Measurements from ENCODE around the gene SLC2A4RG.
A peak's percentile ranks its signal among the peaks of the same experiment; 100 is the strongest.
"Not testable (repeated sequence)": the region's sequence is repeated elsewhere in the genome, so short reads cannot be mapped to it uniquely, and the experiment has no call there.

Gene SLC2A4RG

DNA sequence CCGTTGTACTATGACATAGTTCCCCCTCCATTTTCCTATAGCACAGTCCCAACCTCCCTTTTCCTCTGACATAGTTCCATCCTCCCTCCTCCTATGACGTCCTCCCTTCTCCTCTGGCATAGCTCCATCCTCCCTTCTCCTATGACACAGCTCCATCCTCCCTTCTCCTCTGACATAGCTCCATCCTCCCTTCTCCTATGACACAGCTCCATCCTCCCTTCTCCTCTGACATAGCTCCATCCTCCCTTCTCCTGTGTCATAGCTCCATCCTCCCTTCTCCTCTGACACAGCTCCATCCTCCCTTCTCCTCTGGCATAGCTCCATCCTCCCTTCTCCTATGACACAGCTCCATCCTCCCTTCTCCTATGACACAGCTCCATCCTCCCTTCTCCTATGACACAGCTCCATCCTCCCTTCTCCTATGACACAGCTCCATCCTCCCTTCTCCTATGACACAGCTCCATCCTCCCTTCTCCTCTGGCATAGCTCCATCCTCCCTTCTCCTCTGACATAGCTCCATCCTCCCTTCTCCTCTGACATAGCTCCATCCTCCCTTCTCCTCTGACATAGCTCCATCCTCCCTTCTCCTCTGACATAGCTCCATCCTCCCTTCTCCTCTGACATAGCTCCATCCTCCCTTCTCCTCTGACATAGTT lies 16.5 kb upstream of the SLC2A4RG start:
- DNase-seq = not testable (repeated sequence)

DNA sequence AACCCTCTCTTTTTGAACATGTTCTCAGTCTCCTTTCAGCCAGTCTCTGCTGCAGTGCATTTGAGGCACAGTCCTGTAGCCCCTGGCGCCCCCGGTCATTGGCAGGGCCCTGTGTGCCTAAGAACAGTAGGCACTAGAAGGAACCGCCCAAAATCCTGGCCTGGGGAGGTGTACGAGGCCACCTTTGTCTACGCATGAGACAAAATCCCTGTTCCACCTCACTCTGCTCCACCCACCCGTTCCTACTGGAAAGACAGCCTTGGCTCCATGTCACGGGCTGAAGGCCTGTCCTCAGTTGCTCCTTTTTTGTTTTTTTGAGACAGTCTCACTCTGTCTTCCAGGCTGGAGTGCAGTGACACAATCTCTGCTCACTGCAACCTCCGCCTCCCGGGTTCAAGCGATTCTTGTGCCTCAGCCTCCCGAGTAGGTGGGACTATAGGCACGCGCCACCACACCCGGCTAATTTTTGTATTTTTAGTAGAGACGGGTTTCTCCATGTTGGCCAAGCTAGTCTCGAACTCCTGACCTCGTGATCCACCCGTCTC lies 9.3 kb upstream of the SLC2A4RG start:
- not testable (repeated sequence) for DNase-seq

DNA sequence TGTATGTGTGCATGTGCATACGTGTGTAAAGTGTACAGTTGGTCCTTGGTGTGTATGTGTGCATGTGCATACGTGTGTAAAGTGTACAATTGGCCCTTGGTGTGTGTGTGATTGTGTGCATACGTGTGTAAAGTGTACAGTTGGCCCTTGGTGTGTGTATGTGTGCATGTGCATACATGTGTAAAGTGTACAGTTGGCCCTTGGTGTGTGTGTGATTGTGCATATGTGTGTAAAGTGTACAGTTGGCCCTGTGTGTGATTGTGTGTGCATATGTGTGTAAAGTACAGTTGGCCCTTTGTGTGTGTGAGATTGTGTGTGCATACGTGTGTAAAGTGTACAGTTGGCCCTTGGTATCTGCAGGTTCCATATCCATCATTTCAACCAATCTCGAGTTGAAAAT lies 8.2 kb upstream of the SLC2A4RG start:
- no peak for DNase-seq

DNA sequence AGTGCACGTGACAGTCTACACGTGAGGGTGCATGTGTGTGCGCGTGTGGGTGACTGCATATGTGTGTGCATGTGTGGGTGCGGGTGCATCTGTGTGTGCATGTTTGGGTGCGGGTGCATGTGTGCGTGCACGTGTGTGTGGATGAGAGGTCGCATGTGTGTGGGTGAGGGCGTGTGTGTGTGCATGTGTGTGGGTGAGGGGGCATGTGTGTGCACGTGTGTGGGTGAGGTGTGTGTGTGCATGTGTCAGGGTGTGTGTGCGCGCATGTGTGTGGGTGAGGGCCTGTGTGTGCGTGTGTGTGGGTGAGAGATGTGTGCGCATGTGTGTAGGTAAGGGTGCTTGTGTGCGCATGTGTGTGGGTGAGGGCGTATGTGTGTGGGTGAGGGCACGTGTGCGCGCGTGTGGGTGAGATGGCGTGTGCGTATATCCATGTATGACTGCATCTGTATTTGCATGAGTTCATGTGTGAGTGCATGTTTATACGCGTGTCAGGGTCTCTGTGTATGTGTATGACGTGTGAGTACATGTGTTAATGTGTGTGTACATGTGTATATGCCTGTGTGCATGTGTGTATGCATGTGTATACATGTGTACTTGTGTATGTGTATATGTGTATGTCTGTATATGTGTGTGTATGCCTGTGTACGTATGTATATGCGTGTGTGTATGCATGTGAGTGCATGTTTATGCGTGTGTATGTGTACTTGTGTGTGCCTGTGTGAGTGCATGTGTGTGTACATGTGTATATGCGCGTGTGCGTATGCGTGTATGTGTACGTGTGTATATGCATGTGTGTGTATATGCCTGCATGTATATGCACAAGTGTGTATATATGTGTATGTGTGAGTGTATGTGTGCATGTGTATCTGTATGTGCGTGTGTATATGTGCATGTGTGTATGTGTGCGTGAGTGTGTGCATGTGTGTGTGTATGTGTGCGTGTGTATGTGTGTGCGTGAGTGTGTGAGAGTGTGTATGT lies 7.2 kb upstream of the SLC2A4RG start:
- no peak for DNase-seq

DNA sequence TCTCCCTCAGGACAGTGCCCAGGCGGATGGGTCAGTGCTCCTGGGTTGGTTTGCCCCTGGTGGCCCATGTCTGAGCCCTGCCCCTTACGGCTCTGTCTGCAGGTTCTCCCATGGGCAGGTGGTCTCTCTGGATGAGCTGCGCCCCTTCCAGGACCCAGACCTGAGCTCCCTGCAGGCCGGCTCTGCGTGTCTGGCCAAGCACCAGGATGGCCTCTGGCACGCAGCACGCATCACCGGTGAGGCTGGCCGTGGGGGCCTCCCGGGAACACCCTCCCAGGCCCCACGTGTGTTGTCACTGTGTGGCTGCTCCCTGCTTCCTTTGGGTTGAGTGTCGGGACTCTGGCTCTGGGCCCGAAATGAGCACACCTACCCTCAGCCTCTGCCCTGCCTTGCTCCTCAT lies 6.5 kb upstream of the SLC2A4RG start:
- no peak for DNase-seq

DNA sequence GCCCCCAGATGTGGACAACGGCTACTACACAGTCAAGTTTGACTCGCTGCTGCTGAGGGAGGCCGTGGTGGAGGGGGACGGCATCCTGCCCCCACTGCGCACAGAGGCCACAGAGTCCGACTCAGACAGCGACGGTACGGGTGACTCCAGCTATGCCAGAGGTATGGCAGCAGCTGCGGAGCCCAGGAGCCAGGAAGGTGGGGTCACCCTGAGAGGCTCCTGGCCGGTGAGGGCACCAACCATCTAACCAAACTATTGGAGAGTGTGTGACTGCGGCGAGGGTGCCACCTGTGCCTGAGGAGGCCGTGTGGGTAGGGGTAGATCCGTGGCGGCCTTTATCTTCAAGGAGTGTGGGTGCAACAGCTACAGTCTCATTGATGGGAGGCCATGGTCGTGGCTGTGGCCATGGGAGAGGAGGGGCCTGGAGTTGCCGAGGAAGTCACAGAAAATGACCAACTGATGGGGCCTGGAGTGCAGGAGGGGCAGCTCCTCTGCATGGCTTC lies 5.9 kb upstream of the SLC2A4RG start:
- DNase-seq = no peak

DNA sequence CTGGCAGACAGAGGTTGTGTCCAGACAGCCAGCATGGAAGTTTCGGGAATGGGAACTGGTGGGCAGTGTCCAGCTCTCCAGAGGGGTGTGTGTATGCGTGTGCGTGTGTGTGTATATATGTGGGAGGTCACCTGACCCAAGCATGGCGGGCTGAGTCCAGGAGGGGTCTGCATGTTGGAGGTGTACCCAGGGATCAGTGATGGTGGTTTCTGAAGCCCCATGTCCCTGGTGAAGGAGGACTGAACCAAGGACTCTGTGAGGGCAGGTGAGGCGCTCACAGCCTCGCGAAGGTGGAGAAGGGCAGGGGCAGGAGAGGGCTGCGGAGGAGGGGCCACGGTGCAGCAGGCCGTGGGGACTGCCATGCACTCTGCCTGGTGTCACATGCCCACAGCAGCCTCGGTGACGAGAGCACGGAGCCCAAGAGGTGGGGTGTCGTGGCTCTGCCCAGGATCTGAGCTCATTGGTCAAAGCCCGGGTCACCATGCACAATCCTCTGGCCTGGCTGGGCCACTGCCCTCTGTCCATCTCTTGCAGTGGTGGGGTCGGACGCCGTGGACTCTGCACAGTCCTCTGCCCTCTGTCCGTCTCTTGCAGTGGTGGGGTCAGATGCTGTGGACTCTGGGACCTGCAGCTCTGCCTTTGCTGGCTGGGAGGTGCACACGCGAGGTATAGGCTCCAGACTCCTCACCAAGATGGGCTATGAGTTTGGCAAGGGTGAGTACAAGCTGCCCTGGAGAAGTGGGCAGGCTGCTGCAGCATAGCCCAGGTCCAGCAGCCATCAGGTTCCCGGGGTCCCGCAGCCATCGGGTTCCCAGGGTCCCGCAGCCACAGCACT lies 5.2 kb upstream of the SLC2A4RG start:
- no peak for DNase-seq

DNA sequence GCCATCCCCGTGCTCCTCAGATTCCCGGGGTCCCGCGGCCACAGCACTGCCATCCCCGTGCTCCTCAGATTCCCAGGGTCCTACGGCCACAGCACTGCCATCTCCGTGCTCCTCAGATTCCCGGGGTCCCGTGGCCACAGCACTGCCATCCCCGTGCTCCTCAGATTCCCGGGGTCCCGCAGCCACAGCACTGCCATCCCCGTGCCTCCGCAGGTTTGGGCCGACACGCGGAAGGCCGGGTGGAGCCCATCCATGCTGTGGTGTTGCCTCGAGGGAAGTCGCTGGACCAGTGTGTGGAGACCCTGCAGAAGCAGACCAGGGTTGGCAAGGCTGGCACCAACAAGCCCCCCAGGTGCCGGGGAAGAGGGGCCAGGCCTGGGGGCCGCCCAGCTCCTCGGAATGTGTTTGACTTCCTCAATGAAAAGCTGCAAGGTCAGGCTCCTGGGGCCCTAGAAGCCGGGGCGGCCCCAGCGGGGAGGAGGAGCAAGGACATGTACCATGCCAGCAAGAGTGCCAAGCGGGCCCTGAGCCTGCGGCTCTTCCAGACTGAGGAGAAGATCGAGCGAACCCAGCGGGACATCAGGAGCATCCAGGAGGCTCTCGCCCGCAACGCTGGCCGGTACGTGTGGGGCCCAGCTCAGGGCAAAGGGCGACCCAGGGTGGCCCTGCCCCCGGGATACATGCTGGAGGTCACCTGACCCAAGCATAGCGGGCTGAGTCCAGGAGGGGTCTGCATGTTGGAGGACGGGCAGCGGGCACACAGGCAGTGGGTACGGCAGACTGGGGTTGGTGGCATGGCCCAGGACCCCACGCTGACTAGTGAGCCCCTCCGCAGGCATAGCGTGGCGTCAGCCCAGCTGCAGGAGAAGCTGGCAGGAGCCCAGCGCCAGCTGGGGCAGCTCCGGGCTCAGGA lies 4.4 kb upstream of the SLC2A4RG start:
- DNase-seq = no peak

DNA sequence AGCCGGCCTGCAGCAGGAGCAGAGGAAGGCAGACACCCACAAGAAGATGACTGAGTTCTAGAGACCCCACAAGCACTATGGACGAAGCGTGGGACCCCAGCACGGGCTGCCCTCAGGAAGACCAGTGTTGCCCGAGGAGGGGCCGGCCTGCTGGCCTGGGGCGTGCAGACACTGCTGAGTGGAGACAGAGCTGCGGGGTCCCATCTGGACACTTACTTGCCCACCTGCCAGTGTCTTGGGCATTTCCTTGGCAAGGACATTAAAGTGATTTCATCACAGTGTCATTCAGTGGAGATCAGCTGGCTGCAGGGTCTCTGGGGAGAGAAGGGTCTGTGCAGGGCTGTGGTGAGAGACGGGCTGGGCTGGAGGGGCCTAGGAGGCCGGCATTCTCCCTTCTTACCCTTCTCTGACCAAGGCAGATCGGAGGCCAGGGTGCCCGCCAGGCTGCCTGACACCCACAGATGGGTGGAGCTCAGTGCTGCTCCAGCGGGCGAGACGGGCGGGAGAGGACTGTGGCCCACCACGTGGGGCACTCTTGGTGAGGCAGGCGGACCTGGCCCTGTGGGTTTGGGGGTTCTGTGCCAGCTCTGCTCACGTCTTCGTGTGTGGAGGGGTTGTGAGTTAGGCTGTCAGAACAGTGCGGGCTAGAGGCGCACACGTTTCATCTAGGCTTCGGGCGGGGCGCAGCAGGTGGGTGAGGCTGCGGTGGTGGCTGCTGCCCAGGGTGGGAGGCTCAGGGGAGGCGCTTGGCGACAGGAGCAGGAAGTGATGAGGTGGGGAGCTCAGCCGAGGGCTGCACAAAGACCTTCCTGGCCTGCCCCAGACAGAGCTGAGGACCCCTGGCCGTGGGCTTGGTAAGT lies 3.5 kb upstream of the SLC2A4RG start, which contains the start of gene LIME1:
Gene LIME1, plus strand, starts transcription at position 806 of the 860 bp plus-strand sequence. CDS start 886 bp downstream, outside the sequence.
- DNase-seq = no peak

DNA sequence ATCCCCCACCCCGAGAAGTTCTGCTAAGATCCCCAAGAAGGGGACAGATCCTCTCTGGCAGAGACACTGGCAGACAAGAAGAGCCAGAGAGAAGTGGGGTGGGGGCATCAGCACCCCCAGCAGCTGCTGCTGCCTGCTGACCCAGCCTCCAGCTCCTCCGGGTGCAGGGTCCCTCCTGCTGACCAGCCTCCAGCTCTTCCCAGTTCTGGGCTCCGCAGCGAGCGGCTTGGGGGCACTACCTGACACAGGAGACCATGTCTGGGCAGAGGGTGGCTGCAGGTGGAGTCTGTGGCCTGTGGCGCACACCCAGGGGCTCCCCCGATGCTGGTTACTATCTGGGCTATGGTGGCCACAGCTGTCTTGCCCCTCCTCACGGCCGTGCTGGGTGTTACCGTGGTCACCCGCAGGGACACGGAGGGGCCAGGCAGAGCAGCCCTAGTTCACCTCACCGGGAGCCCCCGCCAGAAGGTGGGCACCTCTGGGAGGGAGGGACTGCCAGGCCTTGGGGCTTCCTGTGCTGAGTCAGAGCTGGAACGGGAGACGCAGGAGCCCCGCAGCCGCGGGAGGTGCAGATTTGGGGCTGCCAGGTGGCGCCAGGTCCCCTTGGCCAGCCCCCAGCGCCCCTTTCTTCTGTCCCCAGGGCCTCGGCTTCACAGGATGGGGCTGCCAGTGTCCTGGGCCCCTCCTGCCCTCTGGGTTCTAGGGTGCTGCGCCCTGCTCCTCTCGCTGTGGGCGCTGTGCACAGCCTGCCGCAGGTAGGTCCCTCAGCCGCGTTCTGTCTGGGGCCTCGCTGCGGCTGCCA lies 2.5 kb upstream of the SLC2A4RG start:
- no peak for DNase-seq

DNA sequence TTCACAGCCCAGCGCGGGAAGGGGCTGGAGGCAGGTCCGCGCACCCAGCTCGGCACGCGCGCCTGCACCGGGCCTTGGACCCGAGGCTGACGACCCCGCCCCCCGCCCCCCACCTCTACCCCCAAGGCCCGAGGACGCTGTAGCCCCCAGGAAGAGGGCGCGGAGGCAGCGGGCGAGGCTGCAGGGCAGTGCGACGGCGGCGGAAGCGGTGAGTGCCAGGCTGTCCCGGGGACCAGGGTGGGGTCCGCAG lies 2.0 kb upstream of the SLC2A4RG start:
- no peak for DNase-seq

DNA sequence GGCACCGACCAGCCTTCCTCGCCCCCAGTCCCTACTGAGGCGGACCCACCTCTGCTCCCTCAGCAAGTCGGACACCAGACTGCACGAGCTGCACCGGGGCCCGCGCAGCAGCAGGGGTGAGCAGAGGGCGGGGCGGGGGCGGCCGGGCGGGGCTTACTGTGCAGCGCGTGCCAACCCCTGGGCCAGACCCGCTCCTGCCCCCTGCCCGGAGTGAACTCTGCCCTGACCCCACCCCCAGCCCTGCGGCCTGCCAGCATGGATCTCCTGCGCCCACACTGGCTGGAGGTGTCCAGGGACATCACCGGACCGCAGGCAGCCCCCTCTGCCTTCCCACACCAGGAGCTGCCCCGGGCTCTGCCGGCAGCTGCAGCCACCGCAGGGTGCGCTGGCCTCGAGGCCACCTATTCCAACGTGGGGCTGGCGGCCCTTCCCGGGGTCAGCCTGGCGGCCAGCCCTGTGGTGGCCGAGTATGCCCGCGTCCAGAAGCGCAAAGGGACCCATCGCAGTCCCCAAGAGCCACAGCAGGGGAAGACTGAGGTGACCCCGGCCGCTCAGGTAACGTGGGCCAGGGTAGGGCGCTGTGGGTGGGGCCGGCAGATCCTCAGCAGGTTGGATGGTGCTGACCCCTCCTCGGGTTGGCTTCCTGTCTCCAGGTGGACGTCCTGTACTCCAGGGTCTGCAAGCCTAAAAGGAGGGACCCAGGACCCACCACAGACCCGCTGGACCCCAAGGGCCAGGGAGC lies 1.5 kb upstream of the SLC2A4RG start:
- no peak for DNase-seq

DNA sequence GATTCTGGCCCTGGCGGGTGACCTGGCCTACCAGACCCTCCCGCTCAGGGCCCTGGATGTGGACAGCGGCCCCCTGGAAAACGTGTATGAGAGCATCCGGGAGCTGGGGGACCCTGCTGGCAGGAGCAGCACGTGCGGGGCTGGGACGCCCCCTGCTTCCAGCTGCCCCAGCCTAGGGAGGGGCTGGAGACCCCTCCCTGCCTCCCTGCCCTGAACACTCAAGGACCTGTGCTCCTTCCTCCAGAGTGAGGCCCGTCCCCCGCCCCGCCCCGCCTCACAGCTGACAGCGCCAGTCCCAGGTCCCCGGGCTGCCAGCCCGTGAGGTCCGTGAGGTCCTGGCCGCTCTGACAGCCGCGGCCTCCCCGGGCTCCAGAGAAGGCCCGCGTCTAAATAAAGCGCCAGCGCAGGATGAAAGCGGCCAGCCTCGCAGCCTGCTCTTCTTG lies 868 bp upstream of the SLC2A4RG start:
- DNase-seq = no peak

DNA sequence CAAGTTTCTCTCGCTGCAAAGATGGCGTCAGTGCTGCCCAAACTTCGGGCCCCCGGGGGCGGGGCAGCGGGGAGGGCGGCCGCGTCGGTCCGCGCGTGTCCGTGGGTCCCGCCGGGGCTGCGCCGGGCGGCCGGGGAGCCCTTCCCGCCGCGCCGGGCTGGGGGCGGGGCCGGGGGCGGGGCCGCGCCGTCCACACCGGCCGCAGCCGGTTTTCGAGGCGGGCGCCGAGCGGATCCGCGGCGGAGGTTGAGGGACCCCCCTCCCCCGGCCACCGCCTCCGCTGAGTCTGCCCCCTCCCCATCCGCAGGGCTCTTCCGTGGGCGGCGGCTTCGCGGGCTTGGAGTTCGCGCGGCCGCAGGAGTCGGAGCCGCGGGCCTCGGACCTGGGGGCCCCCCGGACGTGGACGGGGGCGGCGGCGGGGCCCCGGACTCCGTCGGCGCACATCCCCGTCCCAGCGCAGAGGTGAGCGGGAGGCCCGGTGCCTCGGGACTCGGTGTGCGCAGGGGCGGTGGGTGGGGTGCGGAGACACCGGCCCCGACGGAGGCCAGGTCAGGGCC lies 572 bp downstream of the SLC2A4RG start:
- peak in 1 of 2 experiments; percentile 69 for DNase-seq

DNA sequence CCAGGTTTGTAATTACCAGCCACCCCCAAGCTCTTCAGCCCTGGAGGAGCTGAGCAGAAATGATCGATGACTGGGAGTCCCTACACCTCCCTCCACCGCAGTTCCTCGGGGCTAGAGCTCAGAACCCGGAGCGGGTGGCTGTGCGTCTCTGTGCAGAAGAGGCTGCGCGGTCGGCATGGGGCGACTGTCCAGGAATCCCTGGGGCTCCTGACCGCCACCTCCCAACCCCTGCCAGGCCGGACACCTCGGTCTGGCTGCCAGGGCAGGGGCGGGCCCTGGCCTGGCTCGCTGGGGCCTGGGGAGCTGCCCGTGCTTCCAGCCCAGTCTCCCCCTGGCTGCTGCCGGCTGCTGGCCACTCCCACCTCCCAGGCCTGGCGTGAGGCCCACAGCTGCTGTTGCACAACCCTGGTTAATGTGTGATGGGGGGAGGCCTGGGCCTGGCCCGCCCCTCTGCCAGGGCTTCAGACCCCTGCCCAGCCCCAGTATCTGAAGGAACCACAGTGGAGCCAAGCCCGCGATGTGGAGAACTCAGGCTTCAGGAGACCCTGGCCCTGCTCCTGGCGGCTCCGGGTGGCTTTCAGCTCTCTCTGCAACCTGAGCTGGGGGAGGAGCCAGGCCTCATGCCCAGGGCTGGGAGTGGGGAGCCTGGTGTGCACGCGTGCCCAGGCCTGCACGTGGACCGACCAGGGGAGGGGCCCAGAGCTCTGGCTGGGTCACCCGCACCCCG lies 1.2 kb downstream of the SLC2A4RG start:
- DNase-seq = peak; percentile 60 to 73

DNA sequence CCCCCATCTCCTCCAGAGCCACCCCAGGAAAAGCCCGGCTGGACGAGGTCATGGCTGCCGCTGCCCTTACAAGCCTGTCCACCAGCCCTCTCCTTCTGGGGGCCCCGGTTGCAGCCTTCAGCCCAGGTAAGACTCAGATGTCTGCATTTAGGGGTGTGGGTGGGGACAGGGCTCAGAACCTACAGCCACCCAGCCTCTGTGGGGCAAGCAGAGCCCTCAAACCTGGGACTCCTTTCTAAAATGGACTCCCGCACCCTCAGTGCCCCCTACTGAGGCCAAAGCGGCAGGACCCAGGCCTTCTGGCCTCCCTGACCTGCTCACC lies 1.7 kb downstream of the SLC2A4RG start:
- DNase-seq = no peak

DNA sequence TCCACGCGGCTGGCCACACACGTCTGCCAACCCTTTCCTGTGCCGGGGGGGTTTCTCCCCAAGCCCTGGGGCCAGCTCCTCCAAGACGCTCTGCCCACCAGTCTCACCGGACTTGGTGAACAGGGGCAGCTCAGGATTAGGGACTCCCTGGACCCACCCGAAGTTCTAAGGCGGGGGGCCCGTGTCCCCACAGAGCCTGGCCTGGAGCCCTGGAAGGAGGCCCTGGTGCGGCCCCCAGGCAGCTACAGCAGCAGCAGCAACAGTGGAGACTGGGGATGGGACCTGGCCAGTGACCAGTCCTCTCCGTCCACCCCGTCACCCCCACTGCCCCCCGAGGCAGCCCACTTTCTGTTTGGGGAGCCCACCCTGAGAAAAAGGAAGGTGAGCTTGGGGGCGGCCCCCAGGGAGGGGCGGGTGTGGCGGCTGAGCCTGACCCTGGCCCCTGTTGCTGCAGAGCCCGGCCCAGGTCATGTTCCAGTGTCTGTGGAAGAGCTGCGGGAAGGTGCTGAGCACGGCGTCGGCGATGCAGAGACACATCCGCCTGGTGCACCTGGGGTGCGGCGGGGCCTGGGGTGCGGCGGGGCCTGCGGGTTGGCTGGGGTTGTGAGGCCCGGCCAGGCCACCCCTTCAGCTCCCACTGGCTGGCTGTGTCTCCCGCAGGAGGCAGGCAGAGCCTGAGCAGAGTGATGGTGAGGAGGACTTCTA lies 2.3 kb downstream of the SLC2A4RG start:
- DNase-seq = no peak

All from NCI-H1930 (cell line).